GM18870 (cell line): ENCODE data around the gene HIF1A.

Source experiments
- ATAC-seq: cut with Tn5 transposase; IDR thresholded peaks from one replicate; pipeline ENCODE4 v1.9.1; 2021; ENCODE audit warnings: moderate library complexity; ENCODE audit not compliant: unreplicated experiment

HIF1A gene

GRCh38 chr14:61672796-61673195, 22.5 kb upstream of the HIF1A start:
- no peak for ATAC-seq

GRCh38 chr14:61673305-61673704, 22.0 kb upstream of the HIF1A start:
- no peak for ATAC-seq

GRCh38 chr14:61675291-61675690, 20.0 kb upstream of the HIF1A start:
- no peak for ATAC-seq

- ATAC-seq = no peak
Observed at GRCh38 chr14:61677479-61677878, 17.8 kb upstream of the HIF1A start.

- no peak for ATAC-seq
Observed at GRCh38 chr14:61678975-61679374, 16.3 kb upstream of the HIF1A start.

- no peak for ATAC-seq
Observed at GRCh38 chr14:61681413-61681812, 13.9 kb upstream of the HIF1A start.

GRCh38 chr14:61683108-61683507, 12.2 kb upstream of the HIF1A start:
- ATAC-seq = no peak

GRCh38 chr14:61690039-61690438, 5.3 kb upstream of the HIF1A start:
- no peak for ATAC-seq

- ATAC-seq = no peak
Observed at GRCh38 chr14:61690982-61691381, 4.3 kb upstream of the HIF1A start.

GRCh38 chr14:61691495-61691894, 3.8 kb upstream of the HIF1A start:
- no peak for ATAC-seq

GRCh38 chr14:61694039-61694438, 1.3 kb upstream of the HIF1A start:
- ATAC-seq = no peak

- peak; percentile 14 for ATAC-seq
Observed at GRCh38 chr14:61695695-61696527, 598 bp downstream of the HIF1A start.

GRCh38 chr14:61696753-61697318, 1.5 kb downstream of the HIF1A start:
- no peak for ATAC-seq

GRCh38 chr14:61698206-61698980, 3.1 kb downstream of the HIF1A start:
- no peak for ATAC-seq

GRCh38 chr14:61699027-61699426, 3.7 kb downstream of the HIF1A start:
- ATAC-seq = no peak

GRCh38 chr14:61700104-61700886, 5.0 kb downstream of the HIF1A start:
- no peak for ATAC-seq

- ATAC-seq = no peak
Observed at GRCh38 chr14:61701946-61702345, 6.6 kb downstream of the HIF1A start.

- ATAC-seq = peak; percentile 35
Observed at GRCh38 chr14:61703342-61704129, 8.2 kb downstream of the HIF1A start.

GRCh38 chr14:61704554-61704953, 9.2 kb downstream of the HIF1A start:
- ATAC-seq = no peak

GRCh38 chr14:61705017-61705416, 9.7 kb downstream of the HIF1A start:
- ATAC-seq = no peak
